Measurements from ENCODE around the gene SPPL2B.

GRCh38 chr19:2381148-2381820 is 52.8 kb downstream of the SPPL2B start:
- TF ChIP-seq CTCF (IDR thresholded peaks at IDR 0.05 in 8 of 11, conservative IDR thresholded peaks at IDR 0.05 in 3 of 11) (no peak), POLR2A (IDR thresholded peaks at IDR 0.05) (no peak), POLR2AphosphoS5 (IDR thresholded peaks at IDR 0.05) (no peak)
